GM18873 (cell line): ENCODE data around the gene SPAG9.
"Not testable (repeated sequence)": the region's sequence is repeated elsewhere in the genome, so short reads cannot be mapped to it uniquely, and the experiment has no call there.

Experiments used
- ATAC-seq: cut with Tn5 transposase; IDR thresholded peaks from one replicate; pipeline ENCODE4 v1.9.1; 2021; ENCODE audit warnings: mild to moderate bottlenecking, moderate library complexity, moderate number of reproducible peaks; ENCODE audit not compliant: unreplicated experiment, low FRiP score

The SPAG9 gene

GRCh38 chr17:50944054-50944901 lies 176.4 kb downstream of the SPAG9 start:
- no peak for ATAC-seq

- ATAC-seq: no peak
Observed at GRCh38 chr17:50943575-50943933, 177.1 kb downstream of the SPAG9 start.

DNA sequence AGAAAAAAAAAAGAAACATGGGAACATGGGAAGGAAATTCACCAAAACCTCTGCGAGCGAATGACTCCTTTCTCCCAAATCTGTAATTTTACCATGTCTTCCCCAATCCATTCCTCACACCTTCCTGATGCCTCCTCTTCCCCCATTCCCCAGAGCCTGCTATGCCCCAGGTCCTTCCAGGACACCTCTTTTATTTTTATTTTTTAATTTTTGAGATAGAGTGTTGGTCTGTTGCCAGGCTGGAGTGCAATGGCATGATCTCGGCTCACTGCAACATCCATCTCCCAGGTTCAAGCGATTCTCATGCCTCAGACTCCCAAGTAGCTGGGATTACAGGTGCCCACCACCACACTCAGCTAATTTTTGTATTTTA lies 179.0 kb downstream of the SPAG9 start:
- ATAC-seq: not testable (repeated sequence)

GRCh38 chr17:50939795-50940684 lies 180.6 kb downstream of the SPAG9 start:
- ATAC-seq: no peak

DNA sequence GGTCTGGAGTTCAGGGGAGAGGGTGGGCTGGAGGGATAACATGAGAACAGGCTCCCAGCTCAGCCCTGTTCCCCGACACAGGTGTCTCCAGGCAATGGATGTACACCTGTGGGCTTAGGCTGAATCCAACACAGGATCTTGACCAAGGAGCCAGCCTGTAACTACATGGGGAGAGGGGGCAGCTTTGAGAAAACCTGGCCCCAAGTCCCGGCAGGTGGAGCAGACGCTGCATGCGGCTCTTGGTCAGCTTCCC lies 181.2 kb downstream of the SPAG9 start:
- no peak for ATAC-seq

DNA sequence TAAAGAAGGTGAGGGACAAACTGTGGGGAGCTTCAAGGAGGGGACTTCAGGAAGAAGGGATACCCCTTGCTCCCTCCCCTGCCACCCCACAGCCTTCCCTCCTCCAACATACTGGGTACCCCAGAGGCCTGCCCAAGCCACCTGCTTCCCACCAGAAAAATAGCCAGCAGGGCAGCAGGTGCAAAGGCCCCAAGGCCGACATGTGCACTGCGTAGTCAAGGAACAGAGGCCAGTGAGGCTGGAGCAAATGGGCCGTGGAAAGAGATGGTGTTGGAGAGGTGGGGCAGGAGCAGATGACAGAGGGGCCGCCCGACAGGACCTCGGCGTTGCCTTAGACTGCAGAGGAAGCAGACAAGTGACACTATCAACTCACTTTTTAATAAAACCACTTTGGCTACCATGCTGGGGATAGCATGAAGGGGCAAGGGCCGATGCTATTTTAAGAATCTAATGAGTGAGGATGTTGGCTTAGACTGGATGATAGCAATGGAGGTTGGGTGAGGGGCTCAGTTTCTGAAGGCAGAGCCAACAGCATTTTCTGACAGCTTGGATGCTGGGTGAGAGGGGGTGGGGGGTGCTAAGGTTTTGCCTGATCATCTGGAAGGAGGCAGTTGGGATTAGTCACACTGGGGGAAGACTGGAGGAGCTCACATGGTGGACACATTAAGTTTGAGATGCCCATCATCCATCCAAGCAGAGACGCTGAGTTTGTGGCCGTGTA lies 181.7 kb downstream of the SPAG9 start:
- no peak for ATAC-seq

GRCh38 chr17:50935996-50936266 lies 184.7 kb downstream of the SPAG9 start:
- ATAC-seq: no peak

- ATAC-seq: no peak
Observed at GRCh38 chr17:50935221-50935995, 185.3 kb downstream of the SPAG9 start.

DNA sequence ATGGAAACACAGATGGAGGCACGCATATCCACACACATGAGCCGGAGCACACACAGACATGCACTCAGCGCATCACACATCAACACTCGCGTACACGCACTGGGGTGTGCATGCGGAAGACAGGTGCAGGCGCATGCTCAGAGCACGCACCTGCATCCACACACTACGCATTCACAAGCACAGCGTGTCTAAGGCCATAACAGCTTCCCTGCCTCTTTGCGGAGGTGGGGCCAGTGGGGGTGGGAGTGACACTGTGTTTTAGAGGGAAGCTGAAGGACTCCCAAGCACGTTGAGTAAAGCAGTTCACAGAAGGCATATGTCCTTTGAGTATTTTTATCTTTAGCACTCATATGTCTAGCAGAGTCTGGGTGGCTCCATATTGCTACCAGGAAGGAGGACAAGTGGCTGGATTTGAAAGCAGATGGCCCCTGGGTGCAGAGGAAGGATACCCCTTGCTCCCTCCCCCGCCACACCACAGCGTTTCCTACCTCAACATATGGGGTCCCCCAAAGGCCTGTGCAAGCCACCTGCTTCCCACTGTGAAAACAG lies 185.9 kb downstream of the SPAG9 start:
- no peak for ATAC-seq

DNA sequence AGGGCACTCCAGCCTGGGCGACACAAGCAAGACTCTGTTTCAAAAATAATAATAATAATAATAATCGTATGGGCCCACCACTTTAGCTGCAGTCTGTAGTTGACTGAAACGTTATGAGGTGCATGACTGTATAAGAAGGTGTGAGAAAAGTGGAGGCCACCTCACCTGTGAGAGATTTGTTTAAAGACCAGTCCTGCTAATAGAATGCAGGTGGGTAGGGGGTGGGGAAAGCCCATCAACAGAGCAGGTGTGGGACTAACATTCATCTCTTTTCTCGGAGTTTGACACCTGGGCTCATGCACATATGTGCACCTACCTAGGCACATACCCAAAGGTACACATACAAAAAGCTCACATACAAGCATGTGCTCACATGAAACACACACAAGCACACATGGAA lies 186.5 kb downstream of the SPAG9 start:
- no peak for ATAC-seq

DNA sequence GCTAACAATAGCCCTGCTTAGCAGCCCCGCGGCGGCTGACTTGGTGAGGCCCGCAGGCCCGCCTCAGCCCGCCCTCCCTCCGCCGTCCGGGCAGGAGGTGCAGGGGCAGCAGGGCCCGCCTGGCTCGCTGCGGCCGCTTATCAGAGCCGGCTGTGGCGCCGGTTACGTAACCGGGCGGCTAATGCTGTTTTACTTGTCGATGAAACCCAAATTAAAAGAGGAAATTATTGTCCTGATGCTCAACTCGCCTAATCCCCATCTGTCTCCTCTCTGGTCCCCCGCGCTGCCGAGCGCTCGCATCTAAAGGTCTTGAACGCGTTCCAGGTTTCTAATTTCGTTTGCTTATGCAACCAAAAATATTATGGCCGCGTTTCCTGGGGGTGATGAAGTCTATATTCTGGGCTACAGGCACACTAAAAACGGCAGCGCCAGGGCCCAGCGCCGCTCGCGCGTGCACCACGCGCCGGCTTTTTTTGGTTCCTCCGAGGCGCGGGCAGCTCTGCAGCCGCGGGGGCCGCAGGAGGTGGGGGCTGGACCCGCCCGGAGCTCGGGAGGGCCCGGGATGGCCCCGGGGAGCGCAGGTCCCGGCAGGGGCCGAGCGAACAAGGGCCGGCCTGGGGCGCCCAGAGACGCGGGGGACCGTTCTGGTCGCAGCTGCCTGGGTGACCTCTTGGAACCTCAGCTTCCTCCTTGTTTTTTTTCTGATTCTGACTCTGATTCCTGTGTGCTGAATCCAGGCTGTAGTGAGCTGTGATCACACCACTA lies 189.3 kb downstream of the SPAG9 start:
- ATAC-seq: no peak

- ATAC-seq: no peak
Observed at GRCh38 chr17:50928646-50929045, 192.0 kb downstream of the SPAG9 start.

DNA sequence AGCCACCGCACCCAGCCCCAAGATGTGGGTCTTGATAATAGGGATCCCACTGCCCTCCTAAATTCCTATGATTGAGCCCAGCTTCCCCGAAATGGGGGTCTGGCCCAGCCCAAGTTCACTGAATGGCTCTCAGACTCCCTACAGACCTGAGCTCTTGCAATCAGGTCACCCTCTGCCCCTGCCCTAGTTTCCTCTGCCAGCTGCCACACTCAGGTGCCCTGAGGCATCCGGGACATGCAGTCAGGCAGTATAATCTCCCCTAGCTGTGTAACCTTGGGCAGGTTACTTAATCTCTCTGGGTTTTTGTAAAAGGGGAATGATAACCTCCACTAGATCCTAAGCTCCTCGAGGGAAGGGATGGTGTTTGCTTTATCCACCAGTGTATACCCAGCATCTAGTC lies 193.4 kb downstream of the SPAG9 start:
- ATAC-seq: no peak

GRCh38 chr17:50926523-50926922 lies 194.1 kb downstream of the SPAG9 start:
- no peak for ATAC-seq

GRCh38 chr17:50925296-50925891 lies 195.3 kb downstream of the SPAG9 start:
- ATAC-seq: no peak

DNA sequence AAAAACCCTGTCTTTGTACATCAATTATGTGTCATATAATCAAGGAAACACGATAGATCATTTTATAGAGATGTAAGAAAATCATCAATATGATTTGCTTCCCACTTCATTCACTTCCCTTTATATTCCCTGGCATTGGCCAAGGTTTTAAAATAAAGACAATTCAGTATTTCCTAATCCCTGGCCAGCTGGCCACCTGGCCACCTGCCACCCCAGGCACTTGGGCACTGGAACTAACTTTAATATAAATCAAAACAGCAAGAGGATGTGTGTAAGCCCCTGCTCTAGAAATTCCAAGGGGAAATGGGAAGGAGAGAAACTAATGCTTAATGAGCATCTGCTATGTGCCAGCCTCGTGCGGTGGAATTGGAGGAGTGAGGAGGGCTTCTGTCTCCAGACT lies 195.9 kb downstream of the SPAG9 start:
- no peak for ATAC-seq

DNA sequence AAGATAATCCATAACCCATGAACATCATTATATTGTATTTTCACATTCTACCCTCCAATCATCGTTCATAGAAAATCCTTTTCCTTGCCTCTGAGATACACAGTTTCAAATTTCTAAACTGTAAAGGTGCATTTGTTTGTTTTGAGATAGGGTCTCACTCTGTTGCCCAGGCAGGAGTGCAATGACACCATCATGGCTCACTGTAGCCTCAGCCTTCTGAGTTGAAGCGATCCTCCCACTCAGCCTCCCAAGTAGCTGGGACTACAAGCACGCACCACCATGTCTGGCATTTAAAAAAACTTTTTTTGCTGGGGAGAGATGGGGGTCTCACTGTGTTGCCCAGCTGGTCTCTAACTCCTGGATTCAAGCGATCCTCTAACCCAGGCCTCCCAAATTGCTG lies 196.4 kb downstream of the SPAG9 start:
- ATAC-seq: no peak

GRCh38 chr17:50923611-50924010 lies 197.1 kb downstream of the SPAG9 start:
- no peak for ATAC-seq

- ATAC-seq: no peak
Observed at GRCh38 chr17:50922721-50923405, 197.8 kb downstream of the SPAG9 start.
